Mucosa of descending colon (tissue), 3 donors: ENCODE results near the gene SYNDIG1. TPM values are rescaled to one million over a fixed set of nuclear protein-coding genes. Genes with fewer than 3 reads are reported as not detected.

Source experiments
- ATAC-seq: fragments of 200-7000 bp; cut with Tn5 transposase; one replicate; pipeline ENCODE4 v1.9.1; 2020; ENCODE audit warnings: mild to moderate bottlenecking, moderate library complexity
- DNase-seq, 3 donors: peaks; one replicate each; pipeline ENCODE4 v3.0.0-alpha.2; 2020
- H3K36me3 ChIP-seq: fragments of 200-600 bp; one replicate; pipeline ENCODE4 v1.8.0; 2021; ENCODE audit warnings: low read depth, mild to moderate bottlenecking
- H3K4me1 ChIP-seq: fragments of 200-600 bp; one replicate; pipeline ENCODE4 v1.8.0; 2021; ENCODE audit warnings: low read depth, mild to moderate bottlenecking
- H3K4me3 ChIP-seq: fragments of 200-600 bp; one replicate; pipeline ENCODE4 v1.8.0; 2021; ENCODE audit warnings: mild to moderate bottlenecking
- H3K9me3 ChIP-seq: fragments of 200-600 bp; one replicate; pipeline ENCODE4 v1.8.0; 2021; ENCODE audit warnings: mild to moderate bottlenecking
- intact Hi-C, 2 donors: fragments of 100-400 bp; cut with DNase I in 1 of 2; cut with micrococcal nuclease in 1 of 2; formaldehyde crosslinking; loops; one replicate each; pipeline versions ENCODE4 v1.11.0 to v1.11.1; 2022; cut with DNase I, micrococcal nuclease
- total RNA-seq, 3 donors: library from RNA; stranded (reverse); fragmentation: NEBNext Ultra II Directional in 2 of 3; extraction: Animal tissue kit (Norgen Biotek cat#: 25700) in 2 of 3; gene quantifications; one replicate each; pipeline versions ENCODE4 v1.2.1 to v1.2.4, GENCODE V29; 2021 to 2023
- TF ChIP-seq, protein P1 (sequence below): fragments of 200-600 bp; IDR thresholded peaks from one replicate; pipeline ENCODE4 v1.8.0; 2022; ENCODE audit warnings: antibody characterized with exemption, mild to moderate bottlenecking
- donor health status: DM: no; HTN: no; CAD: no; lungs with moderate emphysema.
- donor health status: DM: no; HTN: no; CAD: no.
- donor health status: DM: no; HTN: yes; CAD: no.

SYNDIG1 gene
- total RNA-seq, 3 donors from 2014 or later = 0.12 to 0.46 (median 0.35) TPM

DNA sequence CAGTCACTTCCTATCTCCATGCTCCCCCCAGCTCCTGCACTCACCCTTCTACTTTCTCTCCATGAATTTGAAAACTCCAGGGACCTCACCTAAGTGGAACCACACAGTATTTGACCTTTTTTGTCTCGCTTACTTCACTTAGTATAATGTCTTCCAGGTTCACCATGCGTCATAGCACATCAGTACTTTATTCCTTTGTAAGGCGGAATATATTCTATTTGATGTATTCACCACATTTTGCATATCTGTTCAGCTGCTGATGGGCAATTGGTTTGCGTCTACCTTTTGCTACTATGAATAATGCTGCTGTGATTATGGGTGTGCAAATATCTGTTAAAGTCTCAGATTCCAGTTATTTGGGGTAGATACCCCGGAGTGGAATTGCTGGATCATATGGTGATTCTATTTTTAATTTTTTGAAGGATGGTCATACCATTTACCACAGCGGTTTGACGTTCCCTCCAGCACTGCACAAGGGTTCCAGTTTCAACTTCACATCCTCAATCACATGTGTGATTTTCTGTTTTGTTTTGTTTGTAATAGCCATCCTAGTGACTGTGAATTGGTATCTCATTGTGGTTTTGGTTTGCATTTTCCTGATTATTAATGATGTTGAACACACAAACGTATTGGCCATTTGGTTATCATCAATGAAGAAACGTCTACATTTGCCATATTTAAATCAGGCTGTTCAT, 20.3 kb upstream of the SYNDIG1 start:
- H3K4me1 ChIP-seq = no peaks in the 10 kb centered on the region
- H3K4me3 ChIP-seq = no peak overlapping the region
- no peaks in the 10 kb centered on the region for H3K9me3 ChIP-seq
- TF ChIP-seq, protein P1, sequence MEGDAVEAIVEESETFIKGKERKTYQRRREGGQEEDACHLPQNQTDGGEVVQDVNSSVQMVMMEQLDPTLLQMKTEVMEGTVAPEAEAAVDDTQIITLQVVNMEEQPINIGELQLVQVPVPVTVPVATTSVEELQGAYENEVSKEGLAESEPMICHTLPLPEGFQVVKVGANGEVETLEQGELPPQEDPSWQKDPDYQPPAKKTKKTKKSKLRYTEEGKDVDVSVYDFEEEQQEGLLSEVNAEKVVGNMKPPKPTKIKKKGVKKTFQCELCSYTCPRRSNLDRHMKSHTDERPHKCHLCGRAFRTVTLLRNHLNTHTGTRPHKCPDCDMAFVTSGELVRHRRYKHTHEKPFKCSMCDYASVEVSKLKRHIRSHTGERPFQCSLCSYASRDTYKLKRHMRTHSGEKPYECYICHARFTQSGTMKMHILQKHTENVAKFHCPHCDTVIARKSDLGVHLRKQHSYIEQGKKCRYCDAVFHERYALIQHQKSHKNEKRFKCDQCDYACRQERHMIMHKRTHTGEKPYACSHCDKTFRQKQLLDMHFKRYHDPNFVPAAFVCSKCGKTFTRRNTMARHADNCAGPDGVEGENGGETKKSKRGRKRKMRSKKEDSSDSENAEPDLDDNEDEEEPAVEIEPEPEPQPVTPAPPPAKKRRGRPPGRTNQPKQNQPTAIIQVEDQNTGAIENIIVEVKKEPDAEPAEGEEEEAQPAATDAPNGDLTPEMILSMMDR = no peak
- no peaks in the 10 kb centered on the region for H3K36me3 ChIP-seq
- ATAC-seq (no peak), DNase-seq (no peak)
- intact Hi-C loops = no loop called here

DNA sequence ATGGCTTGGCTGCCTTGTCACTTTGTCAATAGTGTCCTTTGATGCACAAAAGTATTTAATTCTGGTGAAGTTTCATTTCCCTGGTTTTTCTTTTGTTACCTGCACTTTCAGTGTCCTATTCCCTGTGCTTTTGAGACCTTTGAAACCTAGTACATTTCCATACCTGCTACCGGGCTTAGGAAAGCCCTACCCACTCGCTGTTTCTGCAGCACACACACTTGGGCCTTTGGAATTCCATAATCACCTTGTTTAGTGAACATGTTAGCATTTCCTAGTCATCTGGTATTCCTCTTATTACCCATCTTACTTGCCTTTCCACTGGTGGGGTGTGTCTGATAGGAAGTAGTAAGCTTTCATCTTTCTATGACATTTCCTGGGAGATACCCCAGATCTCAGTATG, 19.3 kb upstream of the SYNDIG1 start:
- Histone ChIP-seq H3K36me3 (no peaks in the 10 kb centered on the region), H3K4me3 (no peak overlapping the region), H3K9me3 (no peaks in the 10 kb centered on the region), H3K4me1 (no peaks in the 10 kb centered on the region)
- ATAC-seq (no peak), DNase-seq (no peak)
- TF ChIP-seq, protein P1 = no peak
- intact Hi-C loops = no loop called here

DNA sequence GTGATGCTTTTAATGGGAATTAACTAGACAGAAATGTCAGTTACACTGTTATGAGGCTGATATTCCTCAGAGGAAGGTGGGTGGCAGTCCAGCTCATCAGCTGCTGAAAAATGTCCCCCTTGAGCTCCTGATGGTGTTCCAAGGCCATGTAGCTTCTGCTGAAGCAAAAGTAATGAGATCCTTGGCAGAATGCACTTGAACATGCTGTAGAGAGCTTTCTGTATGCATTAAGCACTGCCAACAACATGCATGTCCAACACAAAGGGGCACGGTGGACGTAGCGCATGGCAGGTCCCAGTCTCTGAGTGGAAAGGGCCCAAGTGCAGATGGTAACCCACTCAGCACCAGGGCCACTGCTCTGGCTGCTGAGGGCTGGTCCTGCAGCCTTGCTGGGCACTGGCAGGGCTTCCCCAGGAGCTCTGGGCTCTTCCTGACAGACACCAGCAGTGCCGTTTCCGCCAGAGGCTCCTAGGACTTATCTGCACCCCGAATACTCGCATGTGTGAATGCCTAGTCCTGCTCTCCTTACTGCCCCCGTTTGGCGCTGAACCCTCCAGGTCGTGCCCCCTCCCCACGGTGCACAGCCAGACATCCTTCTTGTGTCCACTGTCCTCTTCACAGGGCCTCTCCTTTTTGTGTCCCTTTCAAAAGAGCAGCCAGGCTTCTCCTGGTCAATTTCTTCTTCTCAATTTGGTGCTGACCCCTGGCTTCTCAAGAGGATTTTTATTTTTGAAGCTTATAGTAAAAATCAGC, 18.6 kb upstream of the SYNDIG1 start:
- TF ChIP-seq, protein P1 = no peak
- H3K4me3 ChIP-seq = no peak overlapping the region
- no peaks in the 10 kb centered on the region for H3K9me3 ChIP-seq
- H3K36me3 ChIP-seq = no peaks in the 10 kb centered on the region
- no peaks in the 10 kb centered on the region for H3K4me1 ChIP-seq
- DNase-seq = no peak
- no peak for ATAC-seq
- intact Hi-C loops = no loop called here

DNA sequence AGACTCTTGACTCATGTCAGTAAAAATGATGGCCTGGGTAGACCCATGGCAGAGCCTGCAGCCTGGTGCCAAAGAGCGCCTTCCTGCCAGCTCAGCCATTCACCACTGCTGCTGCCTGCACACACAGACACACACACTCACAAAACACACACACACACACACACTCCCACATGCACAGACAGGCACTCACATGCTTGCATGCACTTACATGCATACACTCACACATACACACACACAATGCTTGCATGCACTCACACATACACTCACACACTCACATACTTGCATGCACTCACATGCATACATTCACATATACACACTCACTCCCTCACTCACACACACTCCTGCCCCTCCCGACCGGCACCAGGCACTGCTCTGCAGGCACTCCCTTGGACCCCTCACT, 18.0 kb upstream of the SYNDIG1 start:
- H3K4me1 ChIP-seq = no peaks in the 10 kb centered on the region
- TF ChIP-seq, protein P1 = no peak
- DNase-seq (no peak), ATAC-seq (no peak)
- intact Hi-C loops = no loop called here
- no peaks in the 10 kb centered on the region for H3K9me3 ChIP-seq
- H3K4me3 ChIP-seq = no peak overlapping the region
- H3K36me3 ChIP-seq = no peaks in the 10 kb centered on the region

DNA sequence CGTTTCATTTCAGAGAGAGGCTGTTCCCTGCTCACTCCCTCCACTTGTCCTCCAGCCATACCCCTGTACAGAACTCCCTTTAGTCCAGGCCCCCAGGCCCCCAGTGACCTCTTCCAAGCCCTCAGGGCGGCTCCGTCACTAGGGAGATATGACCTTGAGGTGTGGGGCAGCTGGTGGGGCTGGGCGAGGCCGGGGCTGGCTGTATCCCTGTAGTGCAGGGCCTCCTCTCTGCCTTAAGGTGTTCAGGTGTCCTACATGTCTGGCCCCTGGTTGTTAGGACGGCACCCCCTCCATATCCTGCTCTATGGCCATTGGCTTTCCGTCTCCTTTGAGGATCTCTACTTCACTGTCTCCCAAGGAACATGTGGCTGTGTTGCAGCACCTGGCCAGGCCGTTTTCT, 17.4 kb upstream of the SYNDIG1 start:
- H3K4me3 ChIP-seq = no peak overlapping the region
- TF ChIP-seq, protein P1 = no peak
- intact Hi-C loops = no loop called here
- H3K36me3 ChIP-seq = no peaks in the 10 kb centered on the region
- ATAC-seq (no peak), DNase-seq (no peak)
- H3K9me3 ChIP-seq = no peaks in the 10 kb centered on the region
- H3K4me1 ChIP-seq = no peaks in the 10 kb centered on the region
